ENCODE data around the gene ALPK3. TPM values are rescaled to one million over a fixed set of nuclear protein-coding genes. Genes with fewer than 3 reads are reported as not detected.

Gene ALPK3
- total RNA-seq, 1 donor: 0.36 TPM

GRCh38 chr15:84828086-84828908 is 11.1 kb downstream of the ALPK3 start:
- no peaks in the 10 kb centered on the region for H3K9me3 ChIP-seq (ENCODE audit: low read depth, low read length)
- peak; percentile 76 for DNase-seq (ENCODE audit: insufficient read length, low spot score, missing footprints)
- no peaks in the 10 kb centered on the region for H3K79me2 ChIP-seq (ENCODE audit: insufficient read depth, low read length)
- no peak overlapping the region for H3K4me3 ChIP-seq (ENCODE audit: insufficient read depth, low read length)
- peaks cover 2% of the 10 kb centered on the region for H3K4me1 ChIP-seq (ENCODE audit: insufficient read depth, low read length)
- H3K36me3 ChIP-seq (ENCODE audit: insufficient read depth, low read length): no peaks in the 10 kb centered on the region
- TF ChIP-seq CTCF (IDR thresholded peaks at IDR 0.05; ENCODE audit: extremely low read depth, low read depth, low read length): no peak
- H3K27ac ChIP-seq (ENCODE audit: low read depth, low read length): no peak overlapping the region
- H4K20me1 ChIP-seq (ENCODE audit: insufficient read depth, low read length): no peaks in the 10 kb centered on the region
- H2AFZ ChIP-seq (ENCODE audit: low read length): no peak overlapping the region
- H3K4me2 ChIP-seq (ENCODE audit: insufficient read depth, low read length): no peak overlapping the region
- H3K27me3 ChIP-seq (ENCODE audit: insufficient read depth, low read length): peaks cover 9% of the 10 kb centered on the region

GRCh38 chr15:84829428-84829827 is 12.3 kb downstream of the ALPK3 start:
- no peaks in the 10 kb centered on the region for H3K9me3 ChIP-seq (ENCODE audit: low read depth, low read length)
- H3K36me3 ChIP-seq (ENCODE audit: insufficient read depth, low read length): no peaks in the 10 kb centered on the region
- no peaks in the 10 kb centered on the region for H4K20me1 ChIP-seq (ENCODE audit: insufficient read depth, low read length)
- H3K27me3 ChIP-seq (ENCODE audit: insufficient read depth, low read length): peaks cover 9% of the 10 kb centered on the region
- no peak for DNase-seq (ENCODE audit: insufficient read length, low spot score, missing footprints)
- H3K4me2 ChIP-seq (ENCODE audit: insufficient read depth, low read length): no peak overlapping the region
- H2AFZ ChIP-seq (ENCODE audit: low read length): no peak overlapping the region
- no peak overlapping the region for H3K4me3 ChIP-seq (ENCODE audit: insufficient read depth, low read length)
- no peak overlapping the region for H3K27ac ChIP-seq (ENCODE audit: low read depth, low read length)
- H3K4me1 ChIP-seq (ENCODE audit: insufficient read depth, low read length): peaks cover 3% of the 10 kb centered on the region
- no peak for TF ChIP-seq CTCF (IDR thresholded peaks at IDR 0.05; ENCODE audit: extremely low read depth, low read depth, low read length)
- H3K79me2 ChIP-seq (ENCODE audit: insufficient read depth, low read length): no peaks in the 10 kb centered on the region

GRCh38 chr15:84830036-84830435 is 12.9 kb downstream of the ALPK3 start:
- no peak for DNase-seq (ENCODE audit: insufficient read length, low spot score, missing footprints)
- no peaks in the 10 kb centered on the region for H3K36me3 ChIP-seq (ENCODE audit: insufficient read depth, low read length)
- peaks cover 9% of the 10 kb centered on the region for H3K27me3 ChIP-seq (ENCODE audit: insufficient read depth, low read length)
- H3K4me1 ChIP-seq (ENCODE audit: insufficient read depth, low read length): peaks cover 3% of the 10 kb centered on the region
- no peak overlapping the region for H3K27ac ChIP-seq (ENCODE audit: low read depth, low read length)
- H2AFZ ChIP-seq (ENCODE audit: low read length): no peak overlapping the region
- no peaks in the 10 kb centered on the region for H3K9me3 ChIP-seq (ENCODE audit: low read depth, low read length)
- no peak for TF ChIP-seq CTCF (IDR thresholded peaks at IDR 0.05; ENCODE audit: extremely low read depth, low read depth, low read length)
- H3K4me2 ChIP-seq (ENCODE audit: insufficient read depth, low read length): no peak overlapping the region
- H3K4me3 ChIP-seq (ENCODE audit: insufficient read depth, low read length): no peak overlapping the region
- H3K79me2 ChIP-seq (ENCODE audit: insufficient read depth, low read length): no peaks in the 10 kb centered on the region
- H4K20me1 ChIP-seq (ENCODE audit: insufficient read depth, low read length): no peaks in the 10 kb centered on the region

GRCh38 chr15:84831028-84831427 is 13.9 kb downstream of the ALPK3 start:
- Histone ChIP-seq H3K36me3 (ENCODE audit: insufficient read depth, low read length) (no peaks in the 10 kb centered on the region), H3K4me3 (ENCODE audit: insufficient read depth, low read length) (no peak overlapping the region), H4K20me1 (ENCODE audit: insufficient read depth, low read length) (no peaks in the 10 kb centered on the region), H3K4me1 (ENCODE audit: insufficient read depth, low read length) (peaks cover 3% of the 10 kb centered on the region), H3K27me3 (ENCODE audit: insufficient read depth, low read length) (peaks cover 9% of the 10 kb centered on the region), H3K4me2 (ENCODE audit: insufficient read depth, low read length) (no peak overlapping the region), H3K79me2 (ENCODE audit: insufficient read depth, low read length) (no peaks in the 10 kb centered on the region), H2AFZ (ENCODE audit: low read length) (no peak overlapping the region), H3K9me3 (ENCODE audit: low read depth, low read length) (no peaks in the 10 kb centered on the region), H3K27ac (ENCODE audit: low read depth, low read length) (no peak overlapping the region)
- TF ChIP-seq CTCF (IDR thresholded peaks at IDR 0.05; ENCODE audit: extremely low read depth, low read depth, low read length): no peak
- DNase-seq (ENCODE audit: insufficient read length, low spot score, missing footprints): no peak
